BLaER1 treated with 17β-estradiol and CSF1 and Interleukin-3, amounts not matched to agents 10 nM and 100 nM (cell line): Measurements from ENCODE around the gene COL23A1.
"Not testable (repeated sequence)": the region's sequence is repeated elsewhere in the genome, so short reads cannot be mapped to it uniquely, and the experiment has no call there.

Experiments
- H3K27ac ChIP-seq, 11 experiments: shearing (Covaris generic); formaldehyde crosslinking; 2 replicates each; pipeline ENCODE4 v1.8.1; 2022
- H3K27me3 ChIP-seq, 11 experiments: shearing (Covaris generic); formaldehyde crosslinking; 2 replicates each; pipeline ENCODE4 v1.8.1; 2022
- H3K36me3 ChIP-seq, 11 experiments: shearing (Covaris generic); formaldehyde crosslinking; 2 replicates each; pipeline ENCODE4 v1.8.1; 2022
- H3K4me1 ChIP-seq, 10 experiments: shearing (Covaris generic); formaldehyde crosslinking; 2 replicates each; pipeline ENCODE4 v1.8.1; 2022
- H3K4me2 ChIP-seq, 11 experiments: shearing (Covaris generic); formaldehyde crosslinking; 2 replicates each; pipeline ENCODE4 v1.8.1; 2022
- H3K4me3 ChIP-seq, 10 experiments: shearing (Covaris generic); formaldehyde crosslinking; 2 replicates each; pipeline ENCODE4 v1.8.1; 2022
- H3K9ac ChIP-seq, 11 experiments: shearing (Covaris generic); formaldehyde crosslinking; 2 replicates each; pipeline ENCODE4 v1.8.1; 2022
- H3K9me3 ChIP-seq, 11 experiments: shearing (Covaris generic); formaldehyde crosslinking; replicated peaks in 1 of 11; 2 replicates each; pipeline ENCODE4 v1.8.1; 2022
- H4K20me1 ChIP-seq, 11 experiments: shearing (Covaris generic); formaldehyde crosslinking; 2 replicates each; pipeline ENCODE4 v1.8.1; 2022
- Cebpa-rat ChIP-seq, 11 experiments: shearing (Covaris generic); IDR thresholded peaks; 2 replicates each; pipeline ENCODE4 v1.8.1; 2022

COL23A1 gene

DNA sequence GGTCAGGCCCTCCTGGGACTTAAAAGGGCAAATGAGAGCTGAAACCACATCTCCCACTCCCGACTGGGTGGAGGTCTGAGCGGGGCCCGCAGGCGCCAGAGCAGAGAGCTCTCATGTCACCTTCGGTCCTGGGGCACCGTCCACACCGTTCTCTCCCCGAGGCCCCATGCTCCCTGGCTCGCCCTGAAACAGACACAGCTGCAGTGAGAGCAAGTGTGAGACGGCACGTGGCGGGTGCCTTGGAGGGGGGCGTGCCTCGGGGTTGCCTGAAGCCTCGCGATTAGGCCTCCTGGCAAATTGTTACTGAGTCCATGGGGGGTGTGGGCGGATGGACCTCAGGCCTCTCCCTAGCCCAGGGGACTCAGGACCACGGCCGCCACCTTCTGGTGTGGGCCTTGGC is 333.4 kb downstream of the COL23A1 start:
- no peaks in the 10 kb centered on the region for H3K27me3 ChIP-seq
- peak overlapping the region in 10 of 11 experiments; percentile 5 to 89 (median 81); a peak in 18 of 22 replicates for H3K4me2 ChIP-seq
- H3K4me1 ChIP-seq: peaks cover 33 to 68% (median 61%) of the 10 kb centered on the region in 10 experiments
- no peak for TF ChIP-seq Cebpa-rat (IDR thresholded peaks at IDR 0.05)
- H3K9ac ChIP-seq: peak overlapping the region in 1 of 11 experiments; percentile 39; a peak in 2 of 22 replicates
- H4K20me1 ChIP-seq: no peaks in the 10 kb centered on the region
- no peaks in the 10 kb centered on the region for H3K36me3 ChIP-seq
- no peaks in the 10 kb centered on the region for H3K9me3 ChIP-seq
- no peak overlapping the region for H3K27ac ChIP-seq
- no peak overlapping the region for H3K4me3 ChIP-seq

GRCh38 chr5:178253632-178254031 is 336.6 kb downstream of the COL23A1 start:
- not testable (repeated sequence) for H3K4me3 ChIP-seq, H3K36me3 ChIP-seq, H4K20me1 ChIP-seq, H3K27me3 ChIP-seq, H3K9ac ChIP-seq, H3K27ac ChIP-seq, H3K9me3 ChIP-seq
- peak overlapping the region in 8 of 11 experiments; percentile 61 to 89 (median 86); a peak in 11 of 22 replicates for H3K4me2 ChIP-seq
- H3K4me1 ChIP-seq: peaks cover 42 to 94% (median 91%) of the 10 kb centered on the region in 10 experiments

GRCh38 chr5:178252258-178252657 is 337.9 kb downstream of the COL23A1 start:
- no peak for TF ChIP-seq Cebpa-rat (IDR thresholded peaks at IDR 0.05)
- peak overlapping the region in 4 of 10 experiments; percentile 6 to 23 (median 15); a peak in 4 of 20 replicates for H3K4me3 ChIP-seq
- peak overlapping the region; percentile 61 to 93 (median 85) for H3K4me2 ChIP-seq
- H3K27me3 ChIP-seq: no peaks in the 10 kb centered on the region
- H3K36me3 ChIP-seq: no peaks in the 10 kb centered on the region
- H4K20me1 ChIP-seq: no peaks in the 10 kb centered on the region
- H3K9ac ChIP-seq: peak overlapping the region; percentile 14 to 54 (median 44); a peak in 16 of 22 replicates
- H3K27ac ChIP-seq: peak overlapping the region; percentile 7 to 67 (median 60); a peak in 19 of 22 replicates
- no peaks in the 10 kb centered on the region for H3K9me3 ChIP-seq
- H3K4me1 ChIP-seq: peaks cover 55 to 100% (median 98%) of the 10 kb centered on the region in 10 experiments

- H3K4me3 ChIP-seq: no peak overlapping the region
- H4K20me1 ChIP-seq: no peaks in the 10 kb centered on the region
- H3K27me3 ChIP-seq: no peaks in the 10 kb centered on the region
- H3K4me2 ChIP-seq: peak overlapping the region; percentile 9 to 88 (median 81); a peak in 21 of 22 replicates
- TF ChIP-seq Cebpa-rat (IDR thresholded peaks at IDR 0.05): no peak
- H3K27ac ChIP-seq: peak overlapping the region in 1 of 11 experiments; percentile 20; a peak in 1 of 22 replicates
- no peaks in the 10 kb centered on the region for H3K36me3 ChIP-seq
- H3K4me1 ChIP-seq: peaks cover 56 to 94% (median 93%) of the 10 kb centered on the region in 10 experiments
- H3K9ac ChIP-seq: peak overlapping the region in 1 of 11 experiments; percentile 18; a peak in 2 of 22 replicates
- no peaks in the 10 kb centered on the region for H3K9me3 ChIP-seq
These were observed 339.9 kb downstream of the COL23A1 start for GRCh38 chr5:178250263-178250662.

GRCh38 chr5:178249191-178249989 is 340.8 kb downstream of the COL23A1 start:
- H3K36me3 ChIP-seq: no peaks in the 10 kb centered on the region
- H3K4me3 ChIP-seq: no peak overlapping the region; a peak in 1 of 20 replicates
- TF ChIP-seq Cebpa-rat (IDR thresholded peaks at IDR 0.05): no peak
- no peaks in the 10 kb centered on the region for H3K27me3 ChIP-seq
- peak overlapping the region; percentile 56 to 88 (median 81) for H3K4me2 ChIP-seq
- no peaks in the 10 kb centered on the region for H3K9me3 ChIP-seq
- peak overlapping the region in 3 of 11 experiments; percentile 4 to 28 (median 21); a peak in 1 of 22 replicates for H3K27ac ChIP-seq
- no peaks in the 10 kb centered on the region for H4K20me1 ChIP-seq
- H3K9ac ChIP-seq: peak overlapping the region in 3 of 11 experiments; percentile 11 to 38 (median 14); a peak in 2 of 22 replicates
- H3K4me1 ChIP-seq: peaks cover 52 to 91% (median 87%) of the 10 kb centered on the region in 10 experiments

- H3K9me3 ChIP-seq: no peaks in the 10 kb centered on the region
- H3K4me1 ChIP-seq: peaks cover 55 to 91% (median 86%) of the 10 kb centered on the region in 10 experiments
- H3K27ac ChIP-seq: peak overlapping the region in 3 of 11 experiments; percentile 4 to 28 (median 21); a peak in 1 of 22 replicates
- no peaks in the 10 kb centered on the region for H3K27me3 ChIP-seq
- H3K4me3 ChIP-seq: no peak overlapping the region; a peak in 1 of 20 replicates
- H3K9ac ChIP-seq: peak overlapping the region in 3 of 11 experiments; percentile 11 to 38 (median 14); a peak in 2 of 22 replicates
- TF ChIP-seq Cebpa-rat (IDR thresholded peaks at IDR 0.05): no peak
- H4K20me1 ChIP-seq: no peaks in the 10 kb centered on the region
- H3K36me3 ChIP-seq: no peaks in the 10 kb centered on the region
- peak overlapping the region; percentile 56 to 88 (median 81) for H3K4me2 ChIP-seq
These were observed 341.4 kb downstream of the COL23A1 start for GRCh38 chr5:178248750-178249149.

DNA sequence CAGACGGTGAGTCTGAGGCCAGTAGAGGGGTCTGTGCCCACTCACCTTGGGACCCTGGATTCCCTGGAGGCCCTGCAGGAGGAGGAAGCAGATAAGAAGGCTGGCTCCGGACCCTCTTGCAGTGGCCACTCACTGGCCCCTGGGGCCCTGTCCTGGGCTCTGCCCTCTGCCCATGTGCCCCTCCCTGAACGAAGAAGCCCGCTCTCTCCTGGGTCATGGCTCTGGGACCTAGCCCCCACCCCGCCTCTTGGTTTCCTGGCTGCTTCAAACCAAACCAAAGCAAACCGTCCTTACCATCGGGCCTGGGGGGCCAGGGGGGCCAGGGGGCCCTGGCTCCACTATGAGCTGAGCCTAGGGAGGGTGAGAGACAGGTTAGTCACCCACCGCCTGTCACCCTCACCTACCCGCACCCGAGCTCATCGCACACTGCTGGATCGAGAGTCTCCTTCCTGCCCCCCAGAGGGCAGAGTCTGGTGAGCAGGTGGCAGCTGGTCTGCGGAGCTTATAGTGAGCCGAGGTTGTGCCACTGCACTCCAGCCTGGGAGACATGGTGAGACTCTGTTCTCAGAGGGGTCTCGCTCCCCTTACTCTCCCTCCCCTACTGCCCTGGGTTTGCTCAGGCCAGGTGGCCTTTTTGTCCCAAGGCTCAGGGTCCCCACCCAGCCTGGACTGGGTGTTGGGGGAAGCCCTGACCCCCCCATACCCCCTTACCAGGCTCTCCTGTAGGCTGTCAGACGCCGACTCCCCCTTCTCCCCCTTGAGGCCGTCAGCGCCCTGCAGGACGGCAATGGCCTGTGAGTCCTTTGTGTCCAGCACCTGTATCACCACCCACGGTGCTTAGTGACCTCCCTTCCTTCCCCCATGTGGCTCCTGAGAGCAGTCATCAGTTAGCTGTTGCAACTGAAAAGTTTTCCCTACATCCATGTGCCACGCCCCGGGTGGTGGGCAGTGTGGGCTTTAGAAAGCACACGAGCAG is 342.4 kb downstream of the COL23A1 start:
- H3K36me3 ChIP-seq: no peaks in the 10 kb centered on the region
- H3K4me2 ChIP-seq: peak overlapping the region; percentile 56 to 88 (median 81)
- H3K4me3 ChIP-seq: no peak overlapping the region
- peak overlapping the region in 2 of 11 experiments; percentile 4 to 29; a peak in 2 of 22 replicates for H3K9ac ChIP-seq
- H4K20me1 ChIP-seq: no peaks in the 10 kb centered on the region
- H3K27me3 ChIP-seq: no peaks in the 10 kb centered on the region
- peak overlapping the region in 2 of 11 experiments; percentile 18 to 35; a peak in 3 of 22 replicates for H3K27ac ChIP-seq
- TF ChIP-seq Cebpa-rat (IDR thresholded peaks at IDR 0.05): no peak
- peaks cover 62 to 93% (median 87%) of the 10 kb centered on the region in 10 experiments for H3K4me1 ChIP-seq
- no peaks in the 10 kb centered on the region for H3K9me3 ChIP-seq

DNA sequence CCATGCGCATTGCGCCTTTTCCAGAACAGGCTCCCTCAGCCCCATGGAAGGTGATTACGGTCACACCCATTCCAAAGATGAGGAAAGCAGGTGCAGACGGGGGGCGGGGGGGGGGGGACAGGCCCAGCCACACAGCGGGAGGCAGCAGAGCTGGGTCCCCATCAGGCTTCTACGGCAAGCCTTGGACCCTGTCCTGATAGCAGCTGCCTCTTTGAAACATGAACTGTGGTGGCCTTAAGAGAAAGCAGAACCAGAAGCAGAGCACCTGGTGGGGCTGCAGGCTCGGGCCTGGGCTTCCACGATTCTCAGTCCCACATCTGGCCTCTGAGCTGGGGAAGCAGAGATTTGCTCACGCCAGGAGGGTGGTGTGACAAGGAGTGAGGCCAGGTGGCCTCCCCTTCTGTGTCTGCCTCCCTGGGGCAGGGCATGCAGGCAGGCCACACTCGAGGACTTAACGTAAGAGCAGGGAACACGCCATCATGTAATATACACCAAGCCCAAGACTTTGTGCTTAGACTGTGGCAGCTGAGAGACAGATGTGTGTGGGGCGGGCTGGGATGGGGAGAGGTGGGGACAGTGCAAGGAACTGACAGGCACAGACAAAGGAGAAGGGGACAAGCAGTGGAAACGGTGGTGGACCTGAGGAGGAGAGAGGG is 343.4 kb downstream of the COL23A1 start:
- no peaks in the 10 kb centered on the region for H3K36me3 ChIP-seq
- H4K20me1 ChIP-seq: no peaks in the 10 kb centered on the region
- H3K4me3 ChIP-seq: no peak overlapping the region
- no peak for TF ChIP-seq Cebpa-rat (IDR thresholded peaks at IDR 0.05)
- peaks cover 65 to 93% (median 87%) of the 10 kb centered on the region in 10 experiments for H3K4me1 ChIP-seq
- H3K9ac ChIP-seq: no peak overlapping the region; a peak in 1 of 22 replicates
- no peaks in the 10 kb centered on the region for H3K9me3 ChIP-seq
- peak overlapping the region in 1 of 11 experiments; percentile 35; a peak in 2 of 22 replicates for H3K27ac ChIP-seq
- H3K27me3 ChIP-seq: no peaks in the 10 kb centered on the region
- peak overlapping the region in 10 of 11 experiments; percentile 57 to 88 (median 82); a peak in 17 of 22 replicates for H3K4me2 ChIP-seq
